NCI-H1092 treated with DMSO at 0.1 percent for 48 hours (cell line): ENCODE data around the gene YY1.
"Not testable (repeated sequence)": the region's sequence is repeated elsewhere in the genome, so short reads cannot be mapped to it uniquely, and the experiment has no call there.

Source experiments
- DNase-seq: peaks from one replicate; lab custom pipeline; 2025; lab: John Stamatoyannopoulos, UW

Gene YY1

DNA sequence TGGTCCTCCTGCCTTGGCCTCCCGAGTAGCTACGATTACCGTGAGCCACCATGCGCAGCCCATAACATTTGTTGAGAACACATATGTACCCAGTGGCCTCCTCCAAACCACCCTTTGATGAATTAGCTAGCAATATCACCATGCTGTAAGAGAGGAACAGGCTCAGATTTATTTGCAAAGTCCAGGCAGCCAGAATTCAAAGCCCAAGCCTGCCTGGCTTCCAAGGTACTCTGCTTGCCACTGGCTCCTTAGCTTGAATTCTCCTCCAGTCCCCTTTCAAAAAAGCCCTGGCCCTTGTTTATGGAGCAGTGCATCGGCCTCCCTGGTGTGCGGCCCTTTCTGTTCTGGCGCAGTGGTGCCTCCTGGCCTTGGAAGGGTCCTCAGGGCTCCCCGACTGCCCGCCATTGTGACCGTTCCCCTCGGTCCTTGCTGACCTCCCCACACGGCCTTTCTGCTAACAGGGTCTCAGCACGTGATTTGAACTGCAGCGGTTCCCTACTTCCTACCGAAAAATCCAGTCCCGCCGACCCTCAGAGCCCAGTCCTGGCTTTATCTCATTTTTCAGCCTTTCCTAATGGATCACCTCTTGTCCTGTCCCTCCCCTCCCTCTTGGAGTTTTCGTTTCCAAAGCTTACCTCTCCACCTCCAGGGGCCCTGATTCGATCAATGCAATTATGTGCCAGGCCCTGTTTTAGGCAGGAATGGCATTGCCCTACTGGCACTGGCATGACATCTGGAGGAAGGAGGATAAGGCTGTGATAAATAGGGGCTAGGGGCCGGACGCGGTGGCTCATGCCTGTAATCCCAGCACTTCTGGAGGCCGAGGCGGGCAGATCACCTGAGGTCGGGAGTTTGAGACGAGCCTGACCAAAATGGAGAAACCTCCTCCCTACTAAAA, 45.3 kb downstream of the YY1 start:
- no peak for DNase-seq

DNA sequence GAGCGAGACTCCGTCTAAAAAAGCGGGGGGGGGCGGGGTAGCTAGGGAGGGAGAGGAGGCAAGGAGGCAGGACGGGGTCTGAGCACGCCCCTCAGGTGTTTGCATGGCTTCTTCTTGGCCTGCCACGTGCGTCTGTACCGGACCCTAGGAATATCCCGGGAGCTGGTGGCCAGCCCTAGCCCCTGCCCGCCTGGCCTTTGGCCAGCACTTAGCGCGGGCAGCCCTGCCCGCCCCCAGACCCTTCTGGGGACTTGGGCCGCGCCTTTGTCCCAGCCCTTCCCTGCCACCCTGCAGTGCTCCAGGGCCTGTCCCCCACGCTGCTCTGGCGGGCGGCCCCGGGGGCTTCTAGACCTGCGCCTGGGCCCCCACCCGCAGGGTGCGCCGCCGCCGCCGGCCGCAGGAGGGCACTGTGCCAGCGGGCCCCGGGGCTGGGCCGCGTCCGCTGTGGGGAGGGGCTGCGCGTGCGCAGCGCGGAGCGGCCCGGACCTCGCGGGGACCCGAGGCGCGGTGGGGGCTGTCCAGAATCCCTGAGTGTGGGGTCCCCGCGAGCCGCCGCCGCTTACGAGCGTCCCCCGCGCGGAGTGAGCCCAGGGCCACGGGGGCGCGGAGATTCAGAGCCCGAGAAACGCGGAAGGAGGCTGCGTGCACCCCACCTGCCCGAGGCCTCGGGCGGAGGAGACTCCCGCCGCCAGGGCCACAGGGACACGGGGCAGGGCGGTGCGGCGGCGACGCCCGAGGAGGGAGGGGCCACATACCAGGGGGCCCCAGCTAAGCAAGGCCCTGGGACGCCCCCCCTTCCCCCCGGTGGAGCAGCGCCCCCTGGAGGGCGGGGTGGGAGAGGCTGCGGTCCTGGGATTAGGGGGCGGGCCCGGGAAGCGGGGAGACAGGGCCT, 46.3 kb downstream of the YY1 start:
- DNase-seq, result peak; percentile 41

- no peak for DNase-seq
These were observed 47.0 kb downstream of the YY1 start for GRCh38 chr14:100285913-100286400.

DNA sequence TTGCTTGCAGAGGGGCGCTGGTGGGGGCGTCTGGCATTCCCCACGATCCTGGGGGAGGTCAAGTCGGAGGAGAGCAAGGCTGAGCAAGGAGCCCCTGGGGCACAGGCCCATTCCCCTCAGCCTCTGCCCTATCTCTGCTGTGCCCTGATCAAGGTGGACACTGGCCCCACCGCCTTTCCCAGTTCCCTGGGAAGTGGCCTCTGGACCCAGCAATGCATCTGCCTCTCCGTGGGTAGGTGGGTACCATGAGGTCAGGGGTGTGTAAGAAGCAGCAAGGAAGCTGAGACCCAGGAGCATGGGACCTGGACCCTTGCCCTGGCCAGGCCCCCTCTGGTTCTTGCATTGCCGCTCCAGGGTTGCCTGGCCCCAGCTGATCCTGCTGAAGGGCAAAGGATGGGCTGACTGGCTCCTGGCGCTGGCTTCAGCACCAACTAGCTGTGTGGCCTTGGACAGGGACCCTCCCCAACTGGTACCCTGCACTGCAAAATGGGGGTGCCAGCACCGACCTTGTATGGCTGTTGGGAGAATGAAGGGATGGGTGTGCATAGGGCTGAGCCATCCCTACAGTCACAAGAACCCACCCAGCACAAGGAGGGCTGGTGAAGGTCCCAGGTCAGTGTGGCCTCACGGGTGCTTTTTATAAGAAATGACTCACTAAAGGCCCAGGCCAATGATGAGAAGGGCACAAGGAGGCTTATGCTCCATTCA, 47.7 kb downstream of the YY1 start:
- no peak for DNase-seq

GRCh38 chr14:100287202-100287997, 48.5 kb downstream of the YY1 start:
- no peak for DNase-seq

DNA sequence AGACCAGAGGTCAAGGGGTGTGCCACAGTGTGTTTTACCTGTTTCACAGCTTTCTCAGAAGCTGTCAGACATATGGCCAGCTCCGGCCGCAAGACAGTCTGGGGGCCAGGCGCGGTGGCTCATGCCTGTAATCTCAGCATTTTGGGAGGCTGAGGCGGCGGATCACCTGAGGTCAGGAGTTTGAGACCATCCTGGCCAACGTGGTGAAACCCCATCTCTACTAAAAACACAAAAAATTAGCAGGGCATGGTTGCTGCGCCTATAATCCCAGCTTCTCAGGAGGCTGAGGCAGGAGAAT, 49.0 kb downstream of the YY1 start:
- DNase-seq, result not testable (repeated sequence)

GRCh38 chr14:100288382-100289185, 49.6 kb downstream of the YY1 start:
- no peak for DNase-seq

GRCh38 chr14:100289916-100290606, 51.1 kb downstream of the YY1 start:
- no peak for DNase-seq

DNA sequence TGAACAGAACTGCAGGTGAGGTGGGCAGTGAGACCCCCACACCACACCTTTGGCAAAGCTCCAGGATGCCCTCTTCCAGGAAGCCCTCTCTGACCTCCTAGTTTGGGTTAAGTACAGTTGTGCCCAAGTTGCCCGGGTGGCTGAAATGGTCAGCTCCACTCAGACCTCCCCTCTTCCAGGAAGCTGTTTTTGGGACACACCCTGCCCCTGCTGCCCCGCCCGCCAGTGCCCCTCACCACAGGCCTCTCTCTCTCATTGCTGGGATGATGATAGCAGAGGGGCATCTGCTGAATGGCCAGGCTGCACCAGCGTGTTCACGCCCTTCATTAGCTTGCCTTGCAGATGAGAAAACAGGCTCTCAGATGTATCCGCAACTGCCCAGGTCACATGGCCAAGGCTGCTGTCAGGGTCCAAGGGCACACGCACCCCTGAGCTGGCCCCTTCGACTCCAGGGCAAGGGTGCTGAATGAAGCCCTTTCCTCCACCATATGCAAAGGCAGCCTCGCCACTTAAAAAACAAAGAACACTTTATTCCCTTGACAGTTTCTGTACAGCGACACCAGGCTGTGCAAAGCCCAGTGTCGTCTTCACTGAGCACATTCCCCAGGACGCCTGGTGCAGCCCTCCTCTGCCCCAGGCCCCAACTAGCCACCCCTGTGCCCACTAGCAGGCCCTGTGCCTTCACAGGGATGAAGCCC, 51.8 kb downstream of the YY1 start:
- no peak for DNase-seq

GRCh38 chr14:100291305-100292075, 52.5 kb downstream of the YY1 start:
- DNase-seq, result no peak

GRCh38 chr14:100292301-100292775, 53.4 kb downstream of the YY1 start:
- no peak for DNase-seq

- no peak for DNase-seq
These were observed 54.0 kb downstream of the YY1 start for GRCh38 chr14:100292776-100293461.

- DNase-seq, result no peak
These were observed 54.7 kb downstream of the YY1 start for GRCh38 chr14:100293497-100294212.

DNA sequence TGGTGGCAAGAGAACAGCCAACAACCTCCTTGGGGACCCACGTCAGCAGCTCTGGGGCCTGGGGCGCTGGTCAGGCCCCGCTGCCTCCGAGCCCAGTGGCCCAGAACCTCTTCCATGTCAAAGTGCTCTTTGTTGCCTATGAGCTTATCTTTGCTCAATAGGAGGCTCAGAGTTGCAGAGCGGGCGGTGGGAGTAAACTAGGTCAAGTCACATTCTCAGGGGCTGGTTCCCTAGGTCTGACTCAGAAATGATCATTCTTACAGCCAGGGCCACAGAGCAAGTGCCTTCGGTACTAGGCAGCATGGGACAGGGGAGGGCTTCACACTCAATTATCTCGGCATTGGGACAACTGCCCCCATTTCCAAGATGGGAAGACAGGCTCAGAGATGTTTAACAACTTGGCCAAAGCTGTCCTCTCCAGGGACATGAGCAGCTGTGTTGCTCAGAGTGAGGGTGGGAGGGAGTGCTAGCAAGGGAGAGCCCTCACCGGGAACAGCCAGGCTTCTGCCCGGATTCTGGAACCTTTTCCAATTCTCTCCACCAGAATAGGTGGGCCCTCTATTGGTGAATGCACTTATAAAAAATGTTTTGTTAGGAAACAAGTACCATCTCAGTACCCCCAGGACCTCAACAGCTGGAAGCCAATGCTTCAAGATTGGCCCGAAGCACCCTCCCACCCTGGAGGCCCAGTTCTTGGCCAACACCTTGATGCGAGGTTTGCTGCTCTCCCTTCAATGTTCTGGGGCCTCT, 55.4 kb downstream of the YY1 start:
- DNase-seq, result no peak

DNA sequence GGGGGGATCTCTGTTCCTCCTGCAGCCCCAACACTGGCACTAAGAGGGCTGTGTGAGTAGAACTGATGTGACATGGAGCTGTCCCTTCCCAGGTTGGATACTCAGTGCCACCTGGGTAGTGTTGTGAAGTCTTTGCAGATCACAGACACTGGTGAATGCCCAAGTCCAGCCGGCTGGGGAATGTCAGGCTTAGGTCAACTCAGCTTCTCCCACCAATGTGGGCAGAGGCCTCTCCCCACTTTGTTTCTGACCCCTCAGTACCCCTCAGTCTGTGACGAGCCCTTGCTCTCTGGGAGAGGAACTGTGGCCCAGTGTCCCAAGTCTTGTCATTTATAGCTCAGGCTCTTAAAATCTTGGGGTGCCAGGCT, 56.0 kb downstream of the YY1 start:
- DNase-seq, result no peak

DNA sequence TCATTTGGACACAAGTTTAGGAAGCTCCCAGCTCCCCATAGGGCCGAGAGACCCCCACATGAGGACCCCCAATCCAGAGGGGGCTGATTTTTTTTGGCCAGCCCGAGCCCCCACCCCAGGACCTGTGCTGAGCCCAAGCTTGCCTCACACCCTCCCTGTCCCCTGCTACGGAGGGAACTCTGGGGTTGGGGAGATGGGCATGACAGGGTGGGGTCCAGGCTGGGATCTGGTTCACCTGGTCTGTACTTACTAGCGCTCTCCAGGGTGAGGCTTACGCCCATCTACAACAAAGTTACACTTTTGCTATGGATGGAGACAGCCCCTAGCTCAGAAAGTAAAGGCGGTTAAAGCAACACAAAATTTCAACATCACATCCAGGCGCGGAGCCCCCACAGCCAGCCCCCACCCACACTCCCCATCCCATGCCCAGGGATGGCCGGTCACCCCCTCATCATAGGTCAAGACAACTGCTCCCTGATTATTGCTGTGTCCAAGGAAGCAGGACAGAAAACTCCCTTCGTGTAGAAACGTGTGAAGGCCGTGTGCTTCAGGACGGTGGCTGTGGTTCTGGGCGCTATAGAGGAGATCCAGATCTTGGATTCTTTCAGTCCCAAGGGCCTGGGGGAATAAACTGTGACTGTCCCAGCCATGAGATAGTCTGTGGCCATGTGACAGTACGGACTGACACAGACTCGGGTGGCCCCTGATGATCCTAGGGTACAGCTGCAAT, 56.6 kb downstream of the YY1 start:
- DNase-seq, result no peak
